Prostate gland (tissue), 2 donors: Measurements from ENCODE around the gene EAF2. TPM values are rescaled to one million over a fixed set of nuclear protein-coding genes. Genes with fewer than 3 reads are reported as not detected.
A peak's percentile ranks its signal among the peaks of the same experiment; 100 is the strongest.

ENCODE experiments used
- DNase-seq: peaks from one replicate; pipeline ENCODE4 v3.0.0-alpha.2; 2019; ENCODE audit warnings: low spot score
- H3K27ac ChIP-seq, 2 donors: fragments of 200-600 bp; sonication (generic); 2 replicates each; pipeline ENCODE4 v1.5.1; 2017 to 2019
- H3K27me3 ChIP-seq: fragments of 200-600 bp; sonication (generic); replicated peaks from 2 replicates; pipeline ENCODE4 v1.5.1; 2019; ENCODE audit not compliant: insufficient read depth
- H3K36me3 ChIP-seq, 2 donors: fragments of 200-600 bp; sonication (generic); 1 replicate in 1 of 2; 2 replicates in 1 of 2; pipeline versions ENCODE4 v1.5.1 to v1.8.1; 2017 to 2019
- H3K4me1 ChIP-seq: fragments of 200-600 bp; sonication (generic); replicated peaks from 2 replicates; pipeline ENCODE4 v1.5.1; 2019
- H3K4me3 ChIP-seq, 2 donors: fragments of 200-600 bp; sonication (generic); 2 replicates each; pipeline ENCODE4 v1.5.1; 2017 to 2019
- H3K9me3 ChIP-seq: fragments of 200-600 bp; sonication (generic); 2 replicates; pipeline ENCODE4 v1.5.1; 2017
- CTCF ChIP-seq, 4 experiments: fragments of 200-600 bp in 2 of 4; fragments of 450-650 bp in 2 of 4; sonication (generic) in 2 of 4; IDR thresholded peaks; 1 replicate in 3 of 4; 2 replicates in 1 of 4; pipeline ENCODE4 v1.5.1; 2016 to 2019; ENCODE audit warnings: antibody characterized with exemption in 4 of 4, mild to moderate bottlenecking in 2 of 4, moderate library complexity in 2 of 4
- POLR2A ChIP-seq: fragments of 450-650 bp; IDR thresholded peaks from one replicate; pipeline ENCODE4 v1.6.1; 2016; ENCODE audit warnings: antibody characterized with exemption, mild to moderate bottlenecking
- POLR2AphosphoS5 ChIP-seq: sonication (generic); formaldehyde crosslinking; IDR thresholded peaks from one replicate; pipeline ENCODE4 v1.6.1; 2017; ENCODE audit warnings: antibody characterized with exemption
- WGBS: methylation state at CpG from one replicate; pipeline ENCODE4 v1.1.5; 2018; 5-methylcytosine and 5-hydroxymethylcytosine counted together
- intact Hi-C: fragments of 100-400 bp; cut with DNase I; formaldehyde crosslinking; loops from one replicate; pipeline ENCODE4 v1.14.2; 2022
- total RNA-seq, 2 donors: library from RNA; depleted of rRNA; stranded (reverse); fragments of >200 nt; gene quantifications; one replicate each; pipeline ENCODE4 v1.1.0, GENCODE V29; 2016

The EAF2 gene
- total RNA-seq, 2 donors from 2014 or later = 35.6 to 37.8 TPM

GRCh38 chr3:121818578-121818977 is 16.4 kb upstream of the EAF2 start:
- DNase-seq = no peak

GRCh38 chr3:121819236-121819635 is 15.8 kb upstream of the EAF2 start:
- Histone ChIP-seq H3K4me1 (no peaks in the 10 kb centered on the region), H3K9me3 (no peaks in the 10 kb centered on the region), H3K36me3 (peaks cover 0 to 4% of the 10 kb centered on the region in 2 donors), H3K27ac (no peak overlapping the region), H3K27me3 (no peaks in the 10 kb centered on the region), H3K4me3 (no peak overlapping the region)
- 84% methylated on average over 3 of the region's 3 CpGs for WGBS
- no peak for DNase-seq
- TF ChIP-seq POLR2A = no peak
- TF ChIP-seq POLR2AphosphoS5 = no peak
- no peak for TF ChIP-seq CTCF (IDR thresholded peaks at IDR 0.05)
- intact Hi-C loops = no loop called here

More at GRCh38 chr3:121818578-121818977, 16.4 kb upstream of the EAF2 start:
- Histone ChIP-seq H3K27ac (no peak overlapping the region), H3K27me3 (no peaks in the 10 kb centered on the region), H3K9me3 (no peaks in the 10 kb centered on the region), H3K4me1 (no peaks in the 10 kb centered on the region), H3K4me3 (no peak overlapping the region), H3K36me3 (peaks cover 0 to 4% of the 10 kb centered on the region in 2 donors)
- intact Hi-C loops = no loop called here
- WGBS = 92% methylated on average over 2 of the region's 2 CpGs
- TF ChIP-seq CTCF (IDR thresholded peaks at IDR 0.05) (no peak), POLR2AphosphoS5 (no peak), POLR2A (no peak)

- no peak overlapping the region for H3K27ac ChIP-seq
- no peak for DNase-seq
- WGBS = 95% methylated on average over 2 of the region's 2 CpGs
- H3K9me3 ChIP-seq = no peaks in the 10 kb centered on the region
- TF ChIP-seq POLR2A = no peak
- TF ChIP-seq CTCF (IDR thresholded peaks at IDR 0.05) = no peak
- TF ChIP-seq POLR2AphosphoS5 = no peak
- no peaks in the 10 kb centered on the region for H3K4me1 ChIP-seq
- no peak overlapping the region for H3K4me3 ChIP-seq
- H3K36me3 ChIP-seq = peaks cover 0 to 4% of the 10 kb centered on the region in 2 donors
- intact Hi-C loops = no loop called here
- H3K27me3 ChIP-seq = no peaks in the 10 kb centered on the region
These were observed 13.4 kb upstream of the EAF2 start for GRCh38 chr3:121821421-121822199.

GRCh38 chr3:121822973-121823372 is 12.0 kb upstream of the EAF2 start:
- H3K4me3 ChIP-seq = no peak overlapping the region
- peaks cover 0 to 2% of the 10 kb centered on the region in 2 donors for H3K36me3 ChIP-seq
- H3K27me3 ChIP-seq = no peaks in the 10 kb centered on the region
- DNase-seq = no peak
- no peaks in the 10 kb centered on the region for H3K9me3 ChIP-seq
- 97% methylated on average over 1 of the region's 1 CpG for WGBS
- H3K27ac ChIP-seq = no peak overlapping the region
- H3K4me1 ChIP-seq = no peaks in the 10 kb centered on the region
- intact Hi-C loops = no loop called here
- TF ChIP-seq CTCF (IDR thresholded peaks at IDR 0.05) (no peak), POLR2A (no peak), POLR2AphosphoS5 (no peak)

- Histone ChIP-seq H3K9me3 (no peaks in the 10 kb centered on the region), H3K4me1 (no peaks in the 10 kb centered on the region), H3K27ac (peak overlapping the region; percentile 78 to 79), H3K27me3 (no peaks in the 10 kb centered on the region), H3K36me3 (no peaks in the 10 kb centered on the region), H3K4me3 (peak overlapping the region; percentile 75 to 77)
- intact Hi-C loops = no loop called here
- TF ChIP-seq POLR2AphosphoS5 (no peak), CTCF (IDR thresholded peaks at IDR 0.05) (no peak), POLR2A (no peak)
- 9% methylated on average over 15 of the region's 15 CpGs for WGBS
- DNase-seq = no peak
These were observed 795 bp upstream of the EAF2 start for GRCh38 chr3:121834157-121834670.
